GM19351 (cell line): ENCODE results near the gene TRMT61A.
A peak's percentile ranks its signal among the peaks of the same experiment; 100 is the strongest.
"Not testable (repeated sequence)": the region's sequence is repeated elsewhere in the genome, so short reads cannot be mapped to it uniquely, and the experiment has no call there.

Experiments
- ATAC-seq: cut with Tn5 transposase; IDR thresholded peaks from one replicate; pipeline ENCODE4 v1.9.1; 2021; ENCODE audit warnings: mild to moderate bottlenecking, moderate library complexity; ENCODE audit not compliant: unreplicated experiment

TRMT61A gene

GRCh38 chr14:103508521-103509329 is 20.3 kb upstream of the TRMT61A start:
- ATAC-seq = no peak

GRCh38 chr14:103509864-103510723 is 18.9 kb upstream of the TRMT61A start:
- ATAC-seq = no peak

GRCh38 chr14:103510724-103511693 is 18.0 kb upstream of the TRMT61A start:
- ATAC-seq = no peak

GRCh38 chr14:103512180-103512579 is 16.8 kb upstream of the TRMT61A start:
- not testable (repeated sequence) for ATAC-seq

GRCh38 chr14:103512701-103513611 is 16.0 kb upstream of the TRMT61A start:
- no peak for ATAC-seq

GRCh38 chr14:103514596-103515421 is 14.2 kb upstream of the TRMT61A start:
- no peak for ATAC-seq

GRCh38 chr14:103516426-103517173 is 12.4 kb upstream of the TRMT61A start:
- ATAC-seq = no peak

- no peak for ATAC-seq
Measured at GRCh38 chr14:103517174-103517566, 11.8 kb upstream of the TRMT61A start.

GRCh38 chr14:103517721-103518421 is 11.1 kb upstream of the TRMT61A start:
- no peak for ATAC-seq

GRCh38 chr14:103518422-103519042 is 10.5 kb upstream of the TRMT61A start:
- ATAC-seq = no peak

GRCh38 chr14:103519043-103519836 is 9.8 kb upstream of the TRMT61A start:
- ATAC-seq = no peak

- ATAC-seq = no peak
Measured at GRCh38 chr14:103519837-103520212, 9.2 kb upstream of the TRMT61A start.

- ATAC-seq = no peak
Measured at GRCh38 chr14:103520269-103520656, 8.7 kb upstream of the TRMT61A start.

GRCh38 chr14:103520657-103521437 is 8.1 kb upstream of the TRMT61A start:
- ATAC-seq = peak; percentile 39

GRCh38 chr14:103521438-103521950 is 7.5 kb upstream of the TRMT61A start:
- peak; percentile 10 for ATAC-seq
